Right lobe of liver (tissue), 6 donors: ENCODE results near the gene ZMAT5. TPM values are rescaled to one million over a fixed set of nuclear protein-coding genes. Genes with fewer than 3 reads are reported as not detected.

Source experiments
- ATAC-seq, 4 donors: fragments of 200-7000 bp; cut with Tn5 transposase; one replicate each; pipeline ENCODE4 v1.9.1; 2020; ENCODE audit warnings: mild to moderate bottlenecking in 4 of 4, moderate library complexity in 4 of 4
- DNase-seq, 3 donors: peaks; one replicate each; pipeline ENCODE4 v3.0.0-alpha.2; 2020
- H3K27ac ChIP-seq, 3 donors: fragments of 200-600 bp; one replicate each; pipeline ENCODE4 v1.8.0; 2022
- H3K27me3 ChIP-seq, 2 donors: fragments of 200-600 bp; one replicate each; pipeline ENCODE4 v1.8.0; 2022
- H3K36me3 ChIP-seq, 4 donors: fragments of 200-600 bp; sonication (generic) in 1 of 4; one replicate each; pipeline versions ENCODE4 v1.5.1 to v1.8.0; 2017 to 2022; ENCODE audit warnings: control low read depth in 1 of 4
- H3K4me1 ChIP-seq, 4 donors: fragments of 200-600 bp; sonication (generic) in 1 of 4; one replicate each; pipeline versions ENCODE4 v1.5.1 to v1.8.0; 2017 to 2022; ENCODE audit warnings: control low read depth in 1 of 4
- H3K4me3 ChIP-seq, 3 donors: fragments of 200-600 bp; one replicate each; pipeline ENCODE4 v1.8.0; 2022
- H3K9me3 ChIP-seq, 4 donors: fragments of 200-600 bp; sonication (generic) in 1 of 4; one replicate each; pipeline versions ENCODE4 v1.5.1 to v1.8.0; 2017 to 2022; ENCODE audit warnings: control low read depth in 1 of 4
- POLR2A ChIP-seq: fragments of 450-650 bp; IDR thresholded peaks from one replicate; pipeline ENCODE4 v1.6.1; 2017; ENCODE audit warnings: antibody characterized with exemption, mild to moderate bottlenecking
- WGBS: methylation state at CpG from one replicate; pipeline ENCODE4 v1.1.6; 2018; ENCODE audit warnings: low coverage, low lambda C conversion rate; ENCODE audit not compliant: insufficient coverage; ENCODE audit errors: missing lambda C conversion rate; 5-methylcytosine and 5-hydroxymethylcytosine counted together
- intact Hi-C, 2 donors: fragments of 100-400 bp; cut with DNase I; formaldehyde crosslinking; loops; one replicate each; pipeline versions ENCODE4 v1.11.2 to v1.14.1; 2022
- total RNA-seq, 6 experiments: library from RNA; depleted of rRNA in 2 of 6; stranded (reverse); fragments of >200 nt in 2 of 6; fragmentation: NEBNext Ultra II Directional in 3 of 6; extraction: Animal tissue kit (Norgen Biotek cat#: 25700) in 3 of 6; gene quantifications; one replicate each; pipeline versions ENCODE4 v1.1.0 to v1.2.4, GENCODE V29; 2016 to 2023
- TF ChIP-seq, protein P1 (sequence below), 4 donors: fragments of 200-600 bp in 3 of 4; fragments of 450-650 bp in 1 of 4; IDR thresholded peaks; one replicate each; pipeline versions ENCODE4 v1.5.1 to v1.8.0; 2016 to 2022; ENCODE audit warnings: antibody characterized with exemption in 4 of 4, mild to moderate bottlenecking in 2 of 4
- donor health status: DM: no; HTN: yes; CAD: no.
- donor health status: DM: no; HTN: no; CAD: no.
- donor health status: DM: no; HTN: no; CAD: no.
- donor health status: DM: no; HTN: yes; CAD: no.
- donor health status: DM: no; HTN: yes; CAD: no.

Gene ZMAT5
- total RNA-seq, 6 experiments from 2014 or later = 8.9 to 20.5 (median 13.7) TPM

DNA sequence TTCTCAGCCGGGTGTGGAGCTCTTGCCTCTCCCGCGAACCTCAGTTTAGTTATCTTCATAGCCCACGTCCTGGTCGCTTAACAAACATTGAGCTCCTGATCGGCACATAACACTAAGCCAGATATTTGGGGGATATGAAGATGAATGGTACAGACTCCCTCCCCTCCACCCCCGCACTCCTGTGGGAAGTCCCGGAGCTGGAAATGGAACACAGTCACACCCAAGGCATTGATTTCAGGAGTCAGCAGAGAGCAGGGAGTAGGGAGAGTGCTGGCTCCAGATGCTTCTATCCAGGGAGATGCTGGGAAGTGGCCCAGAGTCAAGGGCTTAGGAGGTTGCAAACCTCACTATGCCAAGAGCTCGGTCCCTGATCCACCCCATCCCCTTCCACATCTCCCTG, 73.1 kb downstream of the ZMAT5 start:
- H3K36me3 ChIP-seq = peaks cover 0 to 7% (median 0%) of the 10 kb centered on the region in 4 donors
- TF ChIP-seq, protein P1, sequence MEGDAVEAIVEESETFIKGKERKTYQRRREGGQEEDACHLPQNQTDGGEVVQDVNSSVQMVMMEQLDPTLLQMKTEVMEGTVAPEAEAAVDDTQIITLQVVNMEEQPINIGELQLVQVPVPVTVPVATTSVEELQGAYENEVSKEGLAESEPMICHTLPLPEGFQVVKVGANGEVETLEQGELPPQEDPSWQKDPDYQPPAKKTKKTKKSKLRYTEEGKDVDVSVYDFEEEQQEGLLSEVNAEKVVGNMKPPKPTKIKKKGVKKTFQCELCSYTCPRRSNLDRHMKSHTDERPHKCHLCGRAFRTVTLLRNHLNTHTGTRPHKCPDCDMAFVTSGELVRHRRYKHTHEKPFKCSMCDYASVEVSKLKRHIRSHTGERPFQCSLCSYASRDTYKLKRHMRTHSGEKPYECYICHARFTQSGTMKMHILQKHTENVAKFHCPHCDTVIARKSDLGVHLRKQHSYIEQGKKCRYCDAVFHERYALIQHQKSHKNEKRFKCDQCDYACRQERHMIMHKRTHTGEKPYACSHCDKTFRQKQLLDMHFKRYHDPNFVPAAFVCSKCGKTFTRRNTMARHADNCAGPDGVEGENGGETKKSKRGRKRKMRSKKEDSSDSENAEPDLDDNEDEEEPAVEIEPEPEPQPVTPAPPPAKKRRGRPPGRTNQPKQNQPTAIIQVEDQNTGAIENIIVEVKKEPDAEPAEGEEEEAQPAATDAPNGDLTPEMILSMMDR (IDR thresholded peaks at IDR 0.05) = no peak
- no peak for TF ChIP-seq POLR2A

DNA sequence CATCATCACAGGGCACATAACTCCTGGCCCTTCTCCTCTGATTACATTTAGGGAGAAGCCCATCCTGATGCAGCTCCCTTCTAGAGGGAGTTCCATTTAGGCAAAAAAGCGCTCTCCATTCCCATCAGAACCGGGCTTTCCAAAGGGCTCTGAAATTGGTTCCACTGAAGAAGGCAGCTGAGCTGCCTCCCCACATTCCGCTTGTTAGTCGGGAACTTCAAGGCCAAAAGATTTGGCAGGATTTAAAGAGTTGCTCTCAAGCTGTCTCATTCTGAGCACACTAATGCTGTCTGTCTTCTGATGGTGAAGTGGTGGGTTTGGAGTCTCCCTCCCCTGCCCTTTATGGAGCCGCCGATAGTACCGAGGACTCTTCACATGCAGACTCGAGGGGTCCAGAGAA, 73.6 kb downstream of the ZMAT5 start:
- Histone ChIP-seq H3K27me3 (no peaks in the 10 kb centered on the region), H3K36me3 (peaks cover 0 to 7% (median 0%) of the 10 kb centered on the region in 4 donors), H3K9me3 (no peaks in the 10 kb centered on the region), H3K27ac (no peak overlapping the region), H3K4me3 (no peak overlapping the region), H3K4me1 (no peaks in the 10 kb centered on the region)
- intact Hi-C loops = loop anchor here in 1 of 2 donors (10.0 kb wide), 1 partner anchor 402 kb away; no protein-coding TSS in a partner anchor
- ATAC-seq (no peak), DNase-seq (no peak)
- TF ChIP-seq, protein P1 (IDR thresholded peaks at IDR 0.05) = no peak
- no peak for TF ChIP-seq POLR2A
- 69% methylated on average over 5 of the region's 8 CpGs for WGBS

More for the DNA sequence above, 73.1 kb downstream of the ZMAT5 start:
- no peaks in the 10 kb centered on the region for H3K27me3 ChIP-seq
- DNase-seq (no peak), ATAC-seq (no peak)
- H3K4me1 ChIP-seq = no peaks in the 10 kb centered on the region
- H3K27ac ChIP-seq = no peak overlapping the region
- WGBS = 74% methylated on average over 6 of the region's 9 CpGs
- H3K9me3 ChIP-seq = no peaks in the 10 kb centered on the region
- H3K4me3 ChIP-seq = no peak overlapping the region
- intact Hi-C loops = loop anchor here in 1 of 2 donors (10.0 kb wide), 1 partner anchor 401 kb away; no protein-coding TSS in a partner anchor

DNA sequence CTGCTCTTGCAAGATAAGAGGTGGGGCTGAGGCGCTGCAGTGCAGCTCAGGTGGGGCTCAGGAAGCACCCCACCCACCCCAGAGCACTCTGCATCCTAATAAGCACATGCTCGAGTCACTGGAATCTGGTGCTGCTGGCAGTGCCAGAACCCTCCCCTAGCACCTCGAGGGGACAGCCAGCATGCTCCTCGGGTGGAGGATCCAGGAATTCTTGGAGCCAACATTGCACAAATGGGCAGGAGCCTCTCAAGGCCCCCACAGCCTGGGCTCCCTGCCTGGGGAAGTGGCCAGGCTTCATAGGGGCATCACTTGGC, 74.5 kb downstream of the ZMAT5 start:
- DNase-seq (no peak), ATAC-seq (no peak)
- Histone ChIP-seq H3K27me3 (no peaks in the 10 kb centered on the region), H3K4me1 (no peaks in the 10 kb centered on the region), H3K9me3 (no peaks in the 10 kb centered on the region), H3K36me3 (peaks cover 0 to 7% (median 0%) of the 10 kb centered on the region in 4 donors), H3K4me3 (no peak overlapping the region), H3K27ac (no peak overlapping the region)
- TF ChIP-seq POLR2A = no peak
- TF ChIP-seq, protein P1 (IDR thresholded peaks at IDR 0.05) = no peak
- WGBS = no CpG with 5 or more reads among the region's 4 CpGs
- intact Hi-C loops = loop anchor here in 1 of 2 donors (10.0 kb wide), 1 partner anchor 403 kb away; no protein-coding TSS in a partner anchor

DNA sequence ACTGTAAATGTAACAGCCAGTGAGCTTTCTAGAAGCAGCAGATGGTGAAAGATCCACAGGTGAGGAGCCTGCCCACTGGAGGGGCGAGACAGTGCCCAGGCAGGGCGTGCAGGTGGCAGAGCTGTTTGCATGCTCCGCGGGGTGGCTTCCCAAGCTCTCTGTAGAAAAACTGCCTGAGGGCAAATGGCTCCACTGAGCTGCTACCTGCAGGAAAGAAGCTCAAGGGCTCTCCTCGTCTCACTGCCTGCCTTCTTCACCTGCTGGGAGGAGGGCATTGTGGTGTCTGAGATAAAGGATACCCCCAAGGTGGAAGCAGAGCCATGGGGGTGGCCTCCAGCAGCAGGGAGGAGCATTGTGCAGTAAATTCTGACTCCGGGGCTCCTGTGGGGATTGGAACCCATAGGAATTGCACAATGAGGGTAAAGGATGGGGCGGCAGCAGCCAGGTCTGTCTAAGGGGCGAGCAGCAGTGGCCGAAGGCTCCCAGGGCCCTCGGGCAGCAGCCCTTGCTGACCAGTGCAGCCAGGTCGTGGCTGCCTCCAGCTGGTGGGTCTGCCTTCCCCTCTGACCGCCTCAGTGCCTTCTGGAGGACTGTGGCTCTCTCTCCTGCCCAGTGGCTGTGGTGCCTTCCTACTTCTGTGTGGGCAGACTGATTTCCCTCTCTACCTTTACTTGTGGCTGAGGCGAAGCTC, 75.0 kb downstream of the ZMAT5 start:
- H3K4me1 ChIP-seq = no peaks in the 10 kb centered on the region
- WGBS = 85% methylated on average over 5 of the region's 13 CpGs

More for the DNA sequence above, 75.0 kb downstream of the ZMAT5 start:
- H3K9me3 ChIP-seq = no peaks in the 10 kb centered on the region
- H3K27me3 ChIP-seq = no peaks in the 10 kb centered on the region
- ATAC-seq (no peak), DNase-seq (no peak)
- peaks cover 0 to 7% (median 0%) of the 10 kb centered on the region in 4 donors for H3K36me3 ChIP-seq
- H3K27ac ChIP-seq = no peak overlapping the region
- H3K4me3 ChIP-seq = no peak overlapping the region
- TF ChIP-seq, protein P1 (IDR thresholded peaks at IDR 0.05) = no peak
- no peak for TF ChIP-seq POLR2A
- intact Hi-C loops = loop anchor here in 1 of 2 donors (10.0 kb wide), 1 partner anchor 403 kb away; no protein-coding TSS in a partner anchor
